HCT116 (cell line): ENCODE results near the gene CFAP99. TPM values are rescaled to one million over a fixed set of nuclear protein-coding genes. Genes with fewer than 3 reads are reported as not detected.

Experiments
- ATAC-seq: fragments of 200-7000 bp; cut with Tn5 transposase; 2 replicates; pipeline ENCODE4 v1.9.1; 2020; ENCODE audit warnings: mild to moderate bottlenecking, moderate library complexity
- BruUV-seq: library from RNA; stranded (reverse); fragments of 400-500 nt; replicated peaks from 2 replicates; lab custom pipeline; 2021; lab: Mats Ljungman, UMichigan
- CTCF ChIA-PET: fragments of 300-600 bp; sonication (Branson Sonifier 250); formaldehyde crosslinking; loops from one replicate; lab custom pipeline; 2021; ENCODE audit warnings: antibody characterized with exemption; lab: Charles Lee
- POLR2A ChIA-PET: fragments of 300-600, 350-600 bp; sonication (Branson Sonifier 250); formaldehyde crosslinking; loops from one replicate; lab custom pipeline; 2021; ENCODE audit warnings: antibody characterized with exemption; lab: Charles Lee
- RAD21 ChIA-PET, 2 experiments: fragments of 300-600 bp; sonication (Branson Sonifier 250); formaldehyde crosslinking; loops; one replicate each; lab custom pipeline; 2023; ENCODE audit warnings: low total read pairs in 2 of 2; ENCODE audit not compliant: uncharacterized antibody in 2 of 2, unreplicated experiment in 2 of 2, low non-redundant PET in 1 of 2; lab: Charles Lee
- DNase-seq: peaks from one replicate; pipeline ENCODE4 v3.0.0-alpha.2; 2010; ENCODE audit warnings: low read depth, low spot score
- H2AFZ ChIP-seq: fragments of 200-600 bp; shearing (Covaris generic), sonication (generic); 2 replicates; pipeline ENCODE4 v1.6.1; 2017; ENCODE audit warnings: low read depth, mixed run types, mixed read lengths, antibody characterized with exemption, low read length; ENCODE audit not compliant: poor library complexity, severe bottlenecking
- H3K27ac ChIP-seq: 2 replicates; pipeline ENCODE4 v1.5.1; 2012; ENCODE audit warnings: low read depth, low read length
- H3K27me3 ChIP-seq: fragments of 200-600 bp; sonication (generic); 2 replicates; pipeline ENCODE4 v1.6.1; 2016; ENCODE audit warnings: mixed run types, low read length, mixed read lengths; ENCODE audit not compliant: insufficient read depth
- H3K36me3 ChIP-seq, 2 experiments: fragments of 200-500 bp in 1 of 2; fragments of 200-600 bp in 1 of 2; sonication (Bioruptor generic) in 1 of 2; sonication (generic) in 1 of 2; 2 replicates each; pipeline versions ENCODE4 v1.5.1 to v1.6.1; 2014 to 2016; ENCODE audit warnings: low read length in 2 of 2, inconsistent platforms in 1 of 2, mixed read lengths in 1 of 2, mixed run types in 1 of 2; ENCODE audit not compliant: insufficient read depth in 2 of 2, control insufficient read depth in 1 of 2
- H3K4me1 ChIP-seq, 2 experiments: fragments of 200-600 bp in 1 of 2; sonication (generic) in 1 of 2; 2 replicates each; pipeline versions ENCODE4 v1.5.1 to v1.6.1; 2012 to 2017; ENCODE audit warnings: low read length in 2 of 2, inconsistent platforms in 1 of 2, mild to moderate bottlenecking in 1 of 2, mixed read lengths in 1 of 2, mixed run types in 1 of 2, moderate library complexity in 1 of 2; ENCODE audit not compliant: insufficient read depth in 2 of 2, control insufficient read depth in 1 of 2
- H3K4me2 ChIP-seq: fragments of 200-600 bp; sonication (generic); 2 replicates; pipeline ENCODE4 v1.6.1; 2017; ENCODE audit warnings: mixed run types, low read length, mixed read lengths
- H3K4me3 ChIP-seq, 2 experiments: fragments of 200-600 bp in 1 of 2; sonication (generic) in 1 of 2; replicated peaks in 1 of 2; 2 replicates each; pipeline ENCODE4 v1.5.1; 2011 to 2016; ENCODE audit warnings: low read length in 2 of 2, control low read depth in 1 of 2, low read depth in 1 of 2, mild to moderate bottlenecking in 1 of 2, mixed read lengths in 1 of 2, mixed run types in 1 of 2
- H3K79me2 ChIP-seq: fragments of 200-600 bp; sonication (generic); 2 replicates; pipeline ENCODE4 v1.6.1; 2017; ENCODE audit warnings: mild to moderate bottlenecking, mixed run types, low read length, moderate library complexity, mixed read lengths; ENCODE audit not compliant: insufficient read depth
- H3K9ac ChIP-seq: fragments of 200-600 bp; sonication (generic); 2 replicates; pipeline ENCODE4 v1.6.1; 2016; ENCODE audit warnings: low read length, mixed read lengths
- H3K9me2 ChIP-seq: fragments of 200-600 bp; sonication (generic), shearing (Covaris generic); 2 replicates; pipeline ENCODE4 v1.6.1; 2017; ENCODE audit warnings: mixed run types, mild to moderate bottlenecking, moderate library complexity; ENCODE audit not compliant: insufficient read depth
- H3K9me3 ChIP-seq, 2 experiments: fragments of 200-500 bp in 1 of 2; fragments of 200-600 bp in 1 of 2; sonication (Bioruptor generic) in 1 of 2; sonication (generic) in 1 of 2; 2 replicates each; pipeline ENCODE4 v1.6.1; 2014 to 2017; ENCODE audit warnings: low read length in 2 of 2, mixed read lengths in 2 of 2, inconsistent platforms in 1 of 2, low read depth in 1 of 2, mild to moderate bottlenecking in 1 of 2, mixed run types in 1 of 2, moderate library complexity in 1 of 2; ENCODE audit not compliant: control insufficient read depth in 1 of 2, insufficient read depth in 1 of 2
- H4K20me1 ChIP-seq: fragments of 200-600 bp; sonication (generic), shearing (Covaris generic); 2 replicates; pipeline ENCODE4 v1.6.1; 2017; ENCODE audit warnings: mixed run types, mild to moderate bottlenecking, moderate library complexity; ENCODE audit not compliant: insufficient read depth
- CBX3 ChIP-seq: IDR thresholded peaks from 2 replicates; pipeline ENCODE4 v1.6.1; 2012; ENCODE audit warnings: low read depth
- CTCF ChIP-seq, 3 experiments: fragments of 200-600 bp in 1 of 3; sonication (generic) in 1 of 3; IDR thresholded peaks in 2 of 3; conservative IDR thresholded peaks in 1 of 3; 2 replicates each; pipeline ENCODE4 v1.5.1; 2012 to 2017; ENCODE audit warnings: low read depth in 2 of 3, low read length in 2 of 3, antibody characterized with exemption in 1 of 3, borderline replicate concordance in 1 of 3, control low read depth in 1 of 3, mild to moderate bottlenecking in 1 of 3, mixed read lengths in 1 of 3, mixed run types in 1 of 3, moderate library complexity in 1 of 3; ENCODE audit not compliant: insufficient read depth in 1 of 3
- EGR1 ChIP-seq: IDR thresholded peaks from 2 replicates; pipeline ENCODE4 v1.6.1; 2012; ENCODE audit warnings: low read depth
- EZH2 ChIP-seq: fragments of 200-600 bp; sonication (generic); IDR thresholded peaks from 2 replicates; pipeline ENCODE4 v1.6.1; 2017; ENCODE audit warnings: antibody characterized with exemption, mixed run types
- POLR2A ChIP-seq: IDR thresholded peaks from 2 replicates; pipeline ENCODE4 v1.7.0; 2011; ENCODE audit warnings: borderline replicate concordance; ENCODE audit not compliant: insufficient read depth, insufficient read length; ENCODE audit errors: extremely low read depth
- ZBTB33 ChIP-seq: IDR thresholded peaks from 2 replicates; pipeline ENCODE4 v1.6.1; 2011; ENCODE audit warnings: mild to moderate bottlenecking, low read length, moderate library complexity; ENCODE audit not compliant: insufficient replicate concordance; ENCODE audit errors: extremely low read depth
- intact Hi-C: fragments of 100-400 bp; cut with micrococcal nuclease; formaldehyde crosslinking; loops from 2 replicates; pipeline ENCODE4 v1.10.0; 2022
- total RNA-seq: library from RNA; stranded (reverse); gene quantifications from one replicate; pipeline ENCODE4 v1.2.1, GENCODE V29; 2021; ENCODE audit not compliant: unreplicated experiment

Gene CFAP99
- total RNA-seq, 1 experiment from 2014 or later, result 0.42 TPM

- H3K9ac ChIP-seq, result no peak overlapping the region
- POLR2A ChIA-PET, result no interaction called here
- no peaks in the 10 kb centered on the region for H3K9me3 ChIP-seq
- intact Hi-C loops, result no loop called here
- DNase-seq (no peak), ATAC-seq (no peak)
- H3K4me1 ChIP-seq, result peaks cover 26 to 54% of the 10 kb centered on the region in 2 experiments
- H3K27ac ChIP-seq, result no peak overlapping the region
- peaks cover 42% of the 10 kb centered on the region for H3K79me2 ChIP-seq
- CTCF ChIA-PET, result no interaction called here
- no peak overlapping the region for H2AFZ ChIP-seq
- RAD21 ChIA-PET, result no interaction called here
- no peaks in the 10 kb centered on the region for H3K27me3 ChIP-seq
- H3K4me3 ChIP-seq, result no peak overlapping the region
- no peak overlapping the region for H3K4me2 ChIP-seq
- no peaks in the 10 kb centered on the region for H3K36me3 ChIP-seq
- no peaks in the 10 kb centered on the region for H4K20me1 ChIP-seq
- no TSS peak for BruUV-seq
- H3K9me2 ChIP-seq, result no peaks in the 10 kb centered on the region
- TF ChIP-seq CBX3, result no peak
- TF ChIP-seq EZH2, result no peak
- no peak for TF ChIP-seq POLR2A
- TF ChIP-seq ZBTB33, result no peak
- no peak for TF ChIP-seq CTCF (IDR thresholded peaks at IDR 0.05 in 2 of 3, conservative IDR thresholded peaks at IDR 0.05 in 1 of 3; ENCODE audit: borderline replicate concordance in 1 of 3, insufficient read depth in 1 of 3, low read depth in 2 of 3, low read length in 2 of 3)
- no peak for TF ChIP-seq EGR1
Observed at GRCh38 chr4:2407991-2408342, 10.8 kb upstream of the CFAP99 start.
